CD14-positive monocyte (primary cell): ENCODE results near the gene YWHAQ. TPM values are rescaled to one million over a fixed set of nuclear protein-coding genes. Genes with fewer than 3 reads are reported as not detected.

ENCODE experiments used
- DNase-seq, 3 donors: peaks; one replicate each; pipeline ENCODE4 v3.0.0-alpha.2; 2011 to 2022
- H2AFZ ChIP-seq: 2 replicates; pipeline ENCODE4 v1.6.0; 2012; ENCODE audit warnings: mild to moderate bottlenecking, low read depth, low read length, inconsistent platforms; ENCODE audit not compliant: insufficient read depth, poor library complexity, severe bottlenecking
- H3K27ac ChIP-seq, 2 donors: 1 replicate in 1 of 2; 2 replicates in 1 of 2; pipeline ENCODE4 v1.5.1; 2012 to 2013; ENCODE audit warnings: low read length in 2 of 2, control low read depth in 1 of 2, inconsistent platforms in 1 of 2, low read depth in 1 of 2, mild to moderate bottlenecking in 1 of 2
- H3K27me3 ChIP-seq, 2 donors: one replicate each; pipeline versions ENCODE4 v1.6.0 to v1.6.1; 2011 to 2013; ENCODE audit warnings: low read length in 2 of 2; ENCODE audit not compliant: control insufficient read depth in 2 of 2, insufficient read depth in 2 of 2
- H3K36me3 ChIP-seq, 2 donors: replicated peaks in 1 of 2; 1 replicate in 1 of 2; 2 replicates in 1 of 2; pipeline versions ENCODE4 v1.5.1 to v1.6.1; 2012 to 2013; ENCODE audit warnings: low read length in 2 of 2, control low read depth in 1 of 2, inconsistent platforms in 1 of 2, mild to moderate bottlenecking in 1 of 2; ENCODE audit not compliant: insufficient read depth in 2 of 2, control insufficient read depth in 1 of 2
- H3K4me1 ChIP-seq, 2 donors: 1 replicate in 1 of 2; 2 replicates in 1 of 2; pipeline versions ENCODE4 v1.5.1 to v1.6.1; 2012 to 2013; ENCODE audit warnings: low read length in 2 of 2, control low read depth in 1 of 2, inconsistent platforms in 1 of 2, mild to moderate bottlenecking in 1 of 2, moderate library complexity in 1 of 2; ENCODE audit not compliant: insufficient read depth in 2 of 2, control insufficient read depth in 1 of 2
- H3K4me2 ChIP-seq: replicated peaks from 2 replicates; pipeline ENCODE3; 2012; ENCODE audit warnings: low read length, moderate library complexity, mild to moderate bottlenecking; ENCODE audit not compliant: poor library complexity, severe bottlenecking; ENCODE audit errors: extremely low read depth
- H3K4me3 ChIP-seq, 3 experiments: fragments of 200-600 bp in 1 of 3; sonication (generic) in 1 of 3; replicated peaks in 1 of 3; 1 replicate in 2 of 3; 2 replicates in 1 of 3; pipeline ENCODE4 v1.5.1; 2011 to 2013; ENCODE audit warnings: low read length in 3 of 3, mild to moderate bottlenecking in 3 of 3, control low read depth in 2 of 3, low read depth in 2 of 3, inconsistent platforms in 1 of 3, moderate library complexity in 1 of 3
- H3K79me2 ChIP-seq: 2 replicates; pipeline ENCODE4 v1.6.0; 2012; ENCODE audit warnings: mild to moderate bottlenecking, control low read depth, inconsistent platforms, low read length, moderate library complexity; ENCODE audit not compliant: insufficient read depth
- H3K9ac ChIP-seq: 2 replicates; pipeline ENCODE4 v1.6.0; 2017; ENCODE audit warnings: low read length, mild to moderate bottlenecking; ENCODE audit not compliant: insufficient read depth, poor library complexity, severe bottlenecking
- H3K9me3 ChIP-seq, 2 donors: replicated peaks in 1 of 2; 1 replicate in 1 of 2; 2 replicates in 1 of 2; pipeline versions ENCODE4 v1.5.1 to v1.6.1; 2012 to 2013; ENCODE audit warnings: low read length in 2 of 2, control low read depth in 1 of 2; ENCODE audit not compliant: control insufficient read depth in 1 of 2, insufficient read depth in 1 of 2
- H4K20me1 ChIP-seq: 2 replicates; pipeline ENCODE4 v1.6.0; 2012; ENCODE audit warnings: mild to moderate bottlenecking, low read length, control low read depth, moderate library complexity; ENCODE audit not compliant: insufficient read depth
- H3K27ac Mint-ChIP-seq, 7 donors: one replicate each; pipeline ENCODE4 v1.8.0; 2020; ENCODE audit warnings: mild to moderate bottlenecking in 7 of 7, mixed read lengths in 7 of 7, moderate library complexity in 6 of 7, inconsistent platforms in 2 of 7
- H3K27me3 Mint-ChIP-seq, 3 donors: one replicate each; pipeline ENCODE4 v1.8.0; 2021 to 2022; ENCODE audit warnings: low read depth in 3 of 3, mild to moderate bottlenecking in 3 of 3, mixed read lengths in 3 of 3, moderate library complexity in 3 of 3, inconsistent platforms in 1 of 3
- H3K36me3 Mint-ChIP-seq, 2 donors: one replicate each; pipeline ENCODE4 v1.8.0; 2020; ENCODE audit warnings: mixed read lengths in 2 of 2, inconsistent platforms in 1 of 2, mild to moderate bottlenecking in 1 of 2
- H3K4me1 Mint-ChIP-seq: one replicate; pipeline ENCODE4 v1.8.0; 2020; ENCODE audit warnings: mild to moderate bottlenecking, mixed read lengths
- H3K4me3 Mint-ChIP-seq, 2 donors: one replicate each; pipeline ENCODE4 v1.8.0; 2020; ENCODE audit warnings: mild to moderate bottlenecking in 2 of 2, mixed read lengths in 2 of 2, moderate library complexity in 1 of 2
- H3K9me3 Mint-ChIP-seq, 7 donors: one replicate each; pipeline ENCODE4 v1.8.0; 2020 to 2022; ENCODE audit warnings: mixed read lengths in 7 of 7, mild to moderate bottlenecking in 6 of 7, moderate library complexity in 6 of 7, inconsistent platforms in 2 of 7
- WGBS: methylation state at CpG from one replicate; pipeline ENCODE4 v1.1.5; 2013; ENCODE audit warnings: missing lambda C conversion rate; ENCODE audit not compliant: insufficient coverage; 5-methylcytosine and 5-hydroxymethylcytosine counted together
- intact Hi-C, 2 donors: fragments of 100-400 bp; cut with micrococcal nuclease; formaldehyde crosslinking; loops; one replicate each; pipeline versions ENCODE4 v1.15.0 to v1.15.1; 2023
- polyA plus RNA-seq, 3 donors: library from polyadenylated mRNA; depleted of rRNA in 1 of 3; unstranded in 2 of 3; stranded (reverse) in 1 of 3; fragments of 300-500 nt in 2 of 3; fragments of >200 nt in 1 of 3; fragmentation: Illumina TruSeq in 2 of 3; gene quantifications; 1 replicate in 2 of 3; 2 replicates in 1 of 3; pipeline ENCODE4 v1.2.3, GENCODE V29; 2012 to 2021
- TF ChIP-seq, protein P1 (sequence below): fragments of 200-600 bp; IDR thresholded peaks from one replicate; pipeline ENCODE4 v1.8.0; 2022; ENCODE audit warnings: antibody characterized with exemption, mild to moderate bottlenecking

YWHAQ gene
- polyA plus RNA-seq, 3 donors, result 60.9 to 173 (median 165) TPM

DNA sequence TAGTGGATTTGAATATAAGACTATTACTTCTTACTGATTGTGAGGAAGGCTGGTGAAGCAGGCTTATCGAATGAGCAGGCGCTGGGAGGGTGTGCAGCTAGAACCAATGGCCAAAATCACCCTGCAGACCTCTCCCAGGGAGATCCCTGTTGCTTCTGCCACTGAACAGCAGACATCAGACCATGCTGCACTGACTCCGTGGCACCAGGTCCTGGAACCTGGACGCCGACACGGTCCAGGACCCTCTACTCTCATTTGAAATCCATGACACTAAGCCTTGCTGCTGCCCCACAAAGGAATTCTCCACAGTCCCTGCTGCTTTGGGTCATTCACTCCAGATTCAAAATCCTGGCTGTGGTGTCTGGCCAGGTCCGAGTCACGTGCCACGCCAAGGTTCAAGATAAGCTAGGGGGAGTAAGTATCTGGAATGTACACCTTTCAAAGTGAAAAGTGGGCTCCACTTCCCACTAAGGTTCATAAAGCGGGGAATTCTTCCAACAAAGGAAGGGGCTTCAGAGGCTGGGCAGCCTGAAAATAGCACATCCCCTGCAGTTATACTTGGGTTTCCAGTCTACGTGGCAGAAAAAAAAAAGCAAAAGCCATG is 9.0 kb upstream of the YWHAQ start:
- Mint-ChIP-seq H3K27ac (peak overlapping the region in 1 of 7 donors; percentile 12), H3K36me3 (no peaks in the 10 kb centered on the region), H3K4me3 (no peak overlapping the region), H3K4me1 (no peaks in the 10 kb centered on the region), H3K9me3 (no peaks in the 10 kb centered on the region), H3K27me3 (peaks cover 5 to 10% (median 7%) of the 10 kb centered on the region in 3 donors)
- Histone ChIP-seq H3K27ac (no peak overlapping the region), H3K79me2 (no peaks in the 10 kb centered on the region), H2AFZ (no peak overlapping the region), H3K4me2 (no peak overlapping the region), H3K27me3 (no peaks in the 10 kb centered on the region), H3K4me3 (no peak overlapping the region), H3K9ac (no peak overlapping the region), H3K36me3 (no peaks in the 10 kb centered on the region), H3K4me1 (no peaks in the 10 kb centered on the region), H3K9me3 (no peaks in the 10 kb centered on the region), H4K20me1 (no peaks in the 10 kb centered on the region)
- 88% methylated on average over 5 of the region's 11 CpGs for WGBS
- TF ChIP-seq, protein P1, sequence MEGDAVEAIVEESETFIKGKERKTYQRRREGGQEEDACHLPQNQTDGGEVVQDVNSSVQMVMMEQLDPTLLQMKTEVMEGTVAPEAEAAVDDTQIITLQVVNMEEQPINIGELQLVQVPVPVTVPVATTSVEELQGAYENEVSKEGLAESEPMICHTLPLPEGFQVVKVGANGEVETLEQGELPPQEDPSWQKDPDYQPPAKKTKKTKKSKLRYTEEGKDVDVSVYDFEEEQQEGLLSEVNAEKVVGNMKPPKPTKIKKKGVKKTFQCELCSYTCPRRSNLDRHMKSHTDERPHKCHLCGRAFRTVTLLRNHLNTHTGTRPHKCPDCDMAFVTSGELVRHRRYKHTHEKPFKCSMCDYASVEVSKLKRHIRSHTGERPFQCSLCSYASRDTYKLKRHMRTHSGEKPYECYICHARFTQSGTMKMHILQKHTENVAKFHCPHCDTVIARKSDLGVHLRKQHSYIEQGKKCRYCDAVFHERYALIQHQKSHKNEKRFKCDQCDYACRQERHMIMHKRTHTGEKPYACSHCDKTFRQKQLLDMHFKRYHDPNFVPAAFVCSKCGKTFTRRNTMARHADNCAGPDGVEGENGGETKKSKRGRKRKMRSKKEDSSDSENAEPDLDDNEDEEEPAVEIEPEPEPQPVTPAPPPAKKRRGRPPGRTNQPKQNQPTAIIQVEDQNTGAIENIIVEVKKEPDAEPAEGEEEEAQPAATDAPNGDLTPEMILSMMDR, result no peak
- intact Hi-C loops, result no loop called here
- DNase-seq, result no peak

DNA sequence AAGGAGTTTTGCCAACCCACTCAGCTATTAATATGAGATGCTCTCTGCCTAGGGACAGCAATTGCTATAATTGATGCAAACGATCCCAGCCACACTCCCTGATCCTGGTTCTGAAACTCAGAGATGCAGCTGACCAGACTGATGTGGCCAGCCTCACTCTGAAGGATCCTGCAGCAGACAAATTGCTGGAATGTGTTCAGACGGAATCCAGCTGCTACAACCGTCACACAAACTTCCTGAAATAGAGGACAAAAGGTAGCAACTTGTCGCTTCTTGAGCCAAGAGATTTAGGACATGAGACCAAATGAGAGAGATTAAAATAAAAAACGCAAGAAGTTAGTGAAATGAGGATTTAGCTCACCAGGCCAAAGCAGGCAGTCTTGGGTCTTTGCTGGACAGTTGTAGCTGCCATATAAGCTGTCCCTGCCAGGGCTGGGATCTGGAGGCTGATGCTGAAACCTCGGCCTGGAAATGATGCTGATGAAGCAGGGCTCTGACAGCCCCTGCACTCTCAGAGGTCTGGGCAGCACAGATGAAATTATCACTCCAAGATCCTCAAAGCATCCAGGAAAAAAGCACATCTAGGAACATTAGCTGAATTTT is 8.3 kb upstream of the YWHAQ start:
- H3K4me2 ChIP-seq, result no peak overlapping the region
- no peaks in the 10 kb centered on the region for H3K9me3 ChIP-seq
- H3K79me2 ChIP-seq, result no peaks in the 10 kb centered on the region
- Mint-ChIP-seq H3K9me3 (no peaks in the 10 kb centered on the region), H3K27me3 (peaks cover 5 to 10% (median 10%) of the 10 kb centered on the region in 3 donors), H3K4me1 (no peaks in the 10 kb centered on the region), H3K36me3 (no peaks in the 10 kb centered on the region), H3K27ac (no peak overlapping the region), H3K4me3 (no peak overlapping the region)
- H3K36me3 ChIP-seq, result no peaks in the 10 kb centered on the region
- 79% methylated on average over 5 of the region's 6 CpGs for WGBS
- H2AFZ ChIP-seq, result no peak overlapping the region
- H3K27me3 ChIP-seq, result no peaks in the 10 kb centered on the region
- intact Hi-C loops, result no loop called here
- no peaks in the 10 kb centered on the region for H3K4me1 ChIP-seq
- no peak overlapping the region for H3K9ac ChIP-seq
- TF ChIP-seq, protein P1, result no peak
- no peak overlapping the region for H3K27ac ChIP-seq
- DNase-seq, result no peak
- no peak overlapping the region for H3K4me3 ChIP-seq
- H4K20me1 ChIP-seq, result no peaks in the 10 kb centered on the region
